ENCODE data around the gene ZNF385D.

The ZNF385D gene

GRCh38 chr3:21417991-21418390 lies 333.0 kb downstream of the ZNF385D start:
- H3K36me3 ChIP-seq (ENCODE audit: low read depth) = no peaks in the 10 kb centered on the region
- no peak overlapping the region for H3K4me3 ChIP-seq (ENCODE audit: severe bottlenecking)
- H3K27ac ChIP-seq (ENCODE audit: poor library complexity, severe bottlenecking) = no peak overlapping the region
- ATAC-seq (ENCODE audit: low read depth) (no peak), DNase-seq (ENCODE audit: low spot score) (no peak)
- H3K27me3 ChIP-seq (ENCODE audit: insufficient read depth, poor library complexity, severe bottlenecking) = no peaks in the 10 kb centered on the region
- no peaks in the 10 kb centered on the region for H3K9me3 ChIP-seq (ENCODE audit: severe bottlenecking)
- H3K4me1 ChIP-seq (ENCODE audit: insufficient read depth, poor library complexity, severe bottlenecking) = no peaks in the 10 kb centered on the region
- TF ChIP-seq CTCF (IDR thresholded peaks at IDR 0.05; ENCODE audit: poor library complexity, severe bottlenecking) = no peak

- Histone ChIP-seq H3K36me3 (ENCODE audit: low read depth) (no peaks in the 10 kb centered on the region), H3K4me1 (ENCODE audit: insufficient read depth, poor library complexity, severe bottlenecking) (no peaks in the 10 kb centered on the region), H3K4me3 (ENCODE audit: severe bottlenecking) (no peak overlapping the region), H3K9me3 (ENCODE audit: severe bottlenecking) (peaks cover 2% of the 10 kb centered on the region), H3K27ac (ENCODE audit: poor library complexity, severe bottlenecking) (no peak overlapping the region), H3K27me3 (ENCODE audit: insufficient read depth, poor library complexity, severe bottlenecking) (no peaks in the 10 kb centered on the region)
- DNase-seq (ENCODE audit: low spot score) (no peak), ATAC-seq (ENCODE audit: low read depth) (no peak)
- TF ChIP-seq CTCF (IDR thresholded peaks at IDR 0.05; ENCODE audit: poor library complexity, severe bottlenecking) = no peak
These were observed 336.5 kb downstream of the ZNF385D start for GRCh38 chr3:21414506-21414905.

- H3K4me3 ChIP-seq (ENCODE audit: severe bottlenecking) = no peak overlapping the region
- no peak for DNase-seq (ENCODE audit: low spot score)
- H3K27ac ChIP-seq (ENCODE audit: poor library complexity, severe bottlenecking) = no peak overlapping the region
- H3K4me1 ChIP-seq (ENCODE audit: insufficient read depth, poor library complexity, severe bottlenecking) = no peaks in the 10 kb centered on the region
- H3K36me3 ChIP-seq (ENCODE audit: low read depth) = no peaks in the 10 kb centered on the region
- ATAC-seq (ENCODE audit: low read depth) = no peak
- peaks cover 2% of the 10 kb centered on the region for H3K9me3 ChIP-seq (ENCODE audit: severe bottlenecking)
- no peaks in the 10 kb centered on the region for H3K27me3 ChIP-seq (ENCODE audit: insufficient read depth, poor library complexity, severe bottlenecking)
- no peak for TF ChIP-seq CTCF (IDR thresholded peaks at IDR 0.05; ENCODE audit: poor library complexity, severe bottlenecking)
These were observed 340.0 kb downstream of the ZNF385D start for GRCh38 chr3:21411058-21411457.

- Histone ChIP-seq H3K4me3 (ENCODE audit: severe bottlenecking) (no peak overlapping the region), H3K27me3 (ENCODE audit: insufficient read depth, poor library complexity, severe bottlenecking) (no peaks in the 10 kb centered on the region), H3K4me1 (ENCODE audit: insufficient read depth, poor library complexity, severe bottlenecking) (no peaks in the 10 kb centered on the region), H3K36me3 (ENCODE audit: low read depth) (no peaks in the 10 kb centered on the region), H3K27ac (ENCODE audit: poor library complexity, severe bottlenecking) (no peak overlapping the region), H3K9me3 (ENCODE audit: severe bottlenecking) (peaks cover 2% of the 10 kb centered on the region)
- DNase-seq (ENCODE audit: low spot score) (no peak), ATAC-seq (ENCODE audit: low read depth) (no peak)
- TF ChIP-seq CTCF (IDR thresholded peaks at IDR 0.05; ENCODE audit: poor library complexity, severe bottlenecking) = no peak
These were observed 341.6 kb downstream of the ZNF385D start for GRCh38 chr3:21409401-21409800.

- H3K27me3 ChIP-seq (ENCODE audit: insufficient read depth, poor library complexity, severe bottlenecking) = no peaks in the 10 kb centered on the region
- H3K4me1 ChIP-seq (ENCODE audit: insufficient read depth, poor library complexity, severe bottlenecking) = no peaks in the 10 kb centered on the region
- no peaks in the 10 kb centered on the region for H3K36me3 ChIP-seq (ENCODE audit: low read depth)
- DNase-seq (ENCODE audit: low spot score) = no peak
- no peak for TF ChIP-seq CTCF (IDR thresholded peaks at IDR 0.05; ENCODE audit: poor library complexity, severe bottlenecking)
- peaks cover 2% of the 10 kb centered on the region for H3K9me3 ChIP-seq (ENCODE audit: severe bottlenecking)
- H3K27ac ChIP-seq (ENCODE audit: poor library complexity, severe bottlenecking) = no peak overlapping the region
- no peak overlapping the region for H3K4me3 ChIP-seq (ENCODE audit: severe bottlenecking)
- no peak for ATAC-seq (ENCODE audit: low read depth)
These were observed 343.3 kb downstream of the ZNF385D start for GRCh38 chr3:21407743-21408142.
